T follicular helper cell (primary cell): ENCODE measurements around the gene PODXL2.

Experiments used
- DNase-seq: peaks from one replicate; pipeline ENCODE4 v3.0.0-alpha.2; 2020; ENCODE audit warnings: low read depth
- total RNA-seq, 2 experiments: gene quantifications; one replicate each; lab custom pipeline; 2026; lab: John Stamatoyannopoulos, UW

PODXL2 gene, protein sequence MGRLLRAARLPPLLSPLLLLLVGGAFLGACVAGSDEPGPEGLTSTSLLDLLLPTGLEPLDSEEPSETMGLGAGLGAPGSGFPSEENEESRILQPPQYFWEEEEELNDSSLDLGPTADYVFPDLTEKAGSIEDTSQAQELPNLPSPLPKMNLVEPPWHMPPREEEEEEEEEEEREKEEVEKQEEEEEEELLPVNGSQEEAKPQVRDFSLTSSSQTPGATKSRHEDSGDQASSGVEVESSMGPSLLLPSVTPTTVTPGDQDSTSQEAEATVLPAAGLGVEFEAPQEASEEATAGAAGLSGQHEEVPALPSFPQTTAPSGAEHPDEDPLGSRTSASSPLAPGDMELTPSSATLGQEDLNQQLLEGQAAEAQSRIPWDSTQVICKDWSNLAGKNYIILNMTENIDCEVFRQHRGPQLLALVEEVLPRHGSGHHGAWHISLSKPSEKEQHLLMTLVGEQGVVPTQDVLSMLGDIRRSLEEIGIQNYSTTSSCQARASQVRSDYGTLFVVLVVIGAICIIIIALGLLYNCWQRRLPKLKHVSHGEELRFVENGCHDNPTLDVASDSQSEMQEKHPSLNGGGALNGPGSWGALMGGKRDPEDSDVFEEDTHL
- total RNA-seq, result 5.9 to 9.2 reads per million in 2 experiments

- no peak for DNase-seq
Observed at GRCh38 chr3:127628788-127629466, at the start of gene PODXL2. Gene PODXL2 (plus strand): TSS chr3:127629185. CDS start chr3:127629220, 35 bp downstream.

- DNase-seq, result no peak
Observed at GRCh38 chr3:127580327-127581060, 48.5 kb upstream of the PODXL2 start.

DNA sequence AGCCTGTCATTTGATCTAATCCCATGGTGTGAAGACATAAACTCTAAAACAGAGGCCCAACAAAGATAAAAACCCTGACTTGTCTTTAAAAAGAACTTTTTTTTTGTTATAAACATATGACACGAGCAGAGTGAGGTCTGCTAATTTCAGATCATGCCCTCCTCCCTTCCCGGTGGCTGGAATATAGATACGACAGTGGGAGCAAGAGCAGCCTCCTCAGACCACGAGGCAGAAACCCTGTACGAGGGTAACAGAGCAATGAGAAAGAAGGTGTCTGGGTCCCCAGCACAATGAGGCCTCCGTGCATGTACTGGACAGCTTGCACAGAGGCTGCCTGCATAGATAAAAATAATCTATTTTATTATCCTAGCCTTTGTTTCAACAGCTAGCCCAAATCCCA is 44.3 kb upstream of the PODXL2 start:
- no peak for DNase-seq

GRCh38 chr3:127585163-127585812 is 43.7 kb upstream of the PODXL2 start:
- no peak for DNase-seq

- DNase-seq, result no peak
Observed at GRCh38 chr3:127585813-127586413, 43.1 kb upstream of the PODXL2 start.

GRCh38 chr3:127587876-127588275 is 41.1 kb upstream of the PODXL2 start:
- no peak for DNase-seq

GRCh38 chr3:127588806-127589577 is 40.0 kb upstream of the PODXL2 start:
- DNase-seq, result no peak

GRCh38 chr3:127589600-127590281 is 39.2 kb upstream of the PODXL2 start:
- DNase-seq, result no peak

DNA sequence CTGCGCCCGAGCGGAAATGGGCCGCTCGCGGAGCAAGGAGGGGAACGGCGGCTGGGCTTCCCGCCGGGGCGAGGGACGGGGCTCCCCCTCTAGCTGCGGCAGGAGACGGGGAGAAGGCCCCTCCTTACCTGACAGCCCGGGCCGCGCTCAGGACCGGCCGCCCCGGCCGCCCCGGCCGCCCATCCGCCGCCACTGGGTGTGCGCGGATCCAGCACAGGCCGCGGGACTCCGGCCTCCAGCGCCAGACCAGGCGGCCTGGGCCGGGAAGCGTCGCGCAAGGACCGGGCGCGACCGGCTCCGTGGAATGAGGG is 38.7 kb upstream of the PODXL2 start:
- DNase-seq, result no peak

- DNase-seq, result peak; percentile 73
Observed at GRCh38 chr3:127590593-127591465, 38.2 kb upstream of the PODXL2 start, which contains the start of gene TPRA1. Gene TPRA1 (minus strand): TSS chr3:127590733. CDS start chr3:127580146, 10,587 bp downstream.

DNA sequence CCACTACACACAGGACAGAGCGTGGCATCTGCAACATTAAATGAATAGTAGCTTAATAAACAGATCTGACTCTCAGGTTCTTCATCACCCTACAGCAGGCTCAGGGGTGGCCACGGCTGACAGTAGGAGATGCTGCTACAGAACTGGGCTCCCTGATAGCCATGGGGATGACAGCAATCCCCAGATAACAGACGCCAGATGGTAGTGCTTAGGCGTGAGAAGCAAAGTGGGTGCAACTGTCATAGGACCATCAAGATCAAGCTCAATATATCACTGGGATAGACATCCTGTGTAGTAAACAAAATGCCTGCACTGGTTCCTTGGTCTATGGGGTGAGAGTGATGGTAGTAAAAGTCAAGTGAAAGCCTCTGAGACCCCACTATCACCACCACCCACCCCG is 35.8 kb upstream of the PODXL2 start:
- DNase-seq, result no peak

- DNase-seq, result no peak
Observed at GRCh38 chr3:127595303-127595702, 33.7 kb upstream of the PODXL2 start.

DNA sequence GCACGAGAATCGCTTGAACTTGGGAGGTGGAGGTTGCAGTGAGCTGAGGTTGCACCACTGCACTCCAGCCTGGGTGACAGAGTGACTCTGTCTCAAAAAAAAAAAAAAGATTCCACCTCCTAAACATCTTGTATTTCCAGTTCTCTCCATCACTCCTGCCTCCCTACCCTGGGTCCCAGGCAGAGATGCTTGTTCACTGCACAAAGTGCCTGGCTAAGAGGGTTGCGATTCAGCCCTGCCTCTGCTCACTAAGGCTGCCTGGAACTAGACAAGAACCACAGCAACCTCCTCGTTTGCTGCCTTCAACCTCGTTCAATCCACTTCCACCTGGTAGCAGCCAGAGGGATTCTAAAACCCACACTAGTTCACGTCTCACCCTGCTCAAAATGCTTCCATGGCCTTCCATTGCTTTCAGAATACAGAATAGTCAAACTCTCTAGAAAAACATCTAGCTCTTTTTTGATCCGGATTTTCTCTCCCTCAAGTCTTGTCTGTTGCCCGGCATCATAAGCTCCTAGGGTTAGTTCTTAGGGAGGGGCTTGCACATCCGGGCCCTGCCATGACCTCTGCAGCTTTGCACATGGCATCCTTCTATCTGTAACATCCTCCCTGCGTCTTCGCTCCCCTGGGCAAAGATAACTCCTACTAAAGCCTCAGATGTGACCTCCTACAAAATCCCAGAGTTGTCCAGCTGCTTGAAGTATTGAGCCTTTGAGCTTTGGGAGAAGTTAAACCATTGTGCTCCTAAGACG is 31.8 kb upstream of the PODXL2 start:
- no peak for DNase-seq

DNA sequence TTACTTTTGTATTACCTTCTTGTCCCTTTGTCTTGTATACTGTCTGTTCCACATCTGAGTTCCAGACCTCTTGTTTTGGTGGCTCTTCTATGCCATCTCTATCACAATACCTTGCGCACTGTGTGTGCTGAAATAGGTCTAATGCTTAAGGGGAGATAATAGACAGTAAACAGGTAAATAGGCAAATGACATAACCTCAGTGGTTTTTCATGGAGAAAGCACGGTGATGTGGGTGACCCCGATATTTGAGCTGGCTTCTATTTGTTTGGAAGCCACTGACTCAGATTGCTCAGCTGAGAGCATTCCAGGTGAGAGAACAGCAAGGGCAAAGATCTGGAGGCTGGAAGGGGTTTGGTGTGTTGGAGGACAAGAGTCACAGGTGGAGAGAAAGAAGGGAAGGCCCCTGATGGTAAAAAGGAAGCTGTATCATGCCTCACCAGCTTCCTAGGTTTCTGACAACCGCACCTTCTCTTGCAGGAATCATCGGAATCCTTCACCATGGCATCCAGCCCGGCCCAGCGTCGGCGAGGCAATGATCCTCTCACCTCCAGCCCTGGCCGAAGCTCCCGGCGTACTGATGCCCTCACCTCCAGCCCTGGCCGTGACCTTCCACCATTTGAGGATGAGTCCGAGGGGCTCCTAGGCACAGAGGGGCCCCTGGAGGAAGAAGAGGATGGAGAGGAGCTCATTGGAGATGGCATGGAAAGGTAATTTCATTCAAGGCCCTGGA is 30.0 kb upstream of the PODXL2 start:
- DNase-seq, result no peak

DNA sequence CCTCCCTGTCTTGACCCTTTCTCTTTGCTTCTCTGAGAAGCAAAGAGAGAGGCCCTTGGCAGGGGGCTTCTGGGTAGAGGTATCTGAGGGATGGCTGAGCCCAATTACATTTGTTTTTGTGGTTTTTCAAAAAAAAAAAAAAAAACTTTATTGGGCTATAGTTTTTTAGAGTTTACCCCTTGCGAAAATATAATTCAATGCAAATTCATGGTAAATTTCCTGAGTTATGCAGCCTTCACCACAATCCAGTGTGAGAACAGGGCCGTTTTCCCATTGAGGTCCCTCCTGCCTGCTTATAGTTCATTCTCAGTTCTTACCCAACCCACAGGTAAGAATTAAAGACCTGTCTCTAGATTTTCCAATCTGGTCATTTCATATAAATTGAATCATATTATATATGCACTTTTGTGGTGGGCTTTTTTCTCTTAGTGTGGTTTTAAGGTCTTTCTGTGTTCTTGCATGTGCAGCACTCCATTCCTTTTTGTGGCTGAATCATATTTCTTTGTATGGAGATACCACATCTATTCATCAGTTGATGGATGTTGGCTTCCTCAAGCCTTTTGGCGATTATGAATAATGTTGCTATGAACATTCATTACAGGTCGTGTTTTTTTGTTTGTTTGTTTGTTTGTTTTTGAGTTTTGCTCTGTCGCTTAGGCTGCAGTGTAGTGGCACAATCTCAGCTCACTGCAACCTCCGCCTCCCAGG is 28.1 kb upstream of the PODXL2 start:
- no peak for DNase-seq

DNA sequence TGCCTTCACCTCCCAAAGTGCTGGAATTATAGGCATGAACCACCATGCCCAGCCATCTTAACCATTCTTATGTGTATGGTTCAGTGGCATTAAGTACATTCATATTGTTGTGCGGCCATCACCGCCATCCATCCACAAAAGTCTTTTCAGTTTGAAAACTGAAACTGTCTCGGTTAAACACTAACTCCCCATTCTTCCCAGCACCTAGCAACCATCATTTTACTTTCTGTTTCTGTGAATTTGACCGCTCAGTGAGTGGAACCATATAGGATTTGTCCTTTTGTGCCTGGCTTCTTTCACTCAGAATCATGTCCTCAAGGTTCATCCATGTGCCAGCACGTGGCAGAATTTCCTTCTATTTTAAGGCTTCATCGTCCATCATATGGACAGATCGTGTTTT is 24.9 kb upstream of the PODXL2 start:
- DNase-seq, result no peak
